SK-N-SH treated with all-trans-retinoic acid at 6 μM for 48 hours (cell line): ENCODE data around the gene PRKAG2.

Experiments
- ATAC-seq: fragments of 200-7000 bp; cut with Tn5 transposase; 3 replicates; pipeline ENCODE4 v1.9.1; 2020; ENCODE audit warnings: mild to moderate bottlenecking, moderate library complexity
- BACH2 ChIP-seq: fragments of 250-450 bp; sonication (Bioruptor Pico); IDR thresholded peaks from 2 replicates; pipeline ENCODE4 v1.9.0; 2021; ENCODE audit warnings: mild to moderate bottlenecking, borderline replicate concordance
- CSDC2 ChIP-seq: fragments of 250-450 bp; sonication (Bioruptor Pico); IDR thresholded peaks from 2 replicates; pipeline ENCODE4 v1.5.0; 2020; ENCODE audit warnings: mild to moderate bottlenecking, moderate library complexity
- ESRRG ChIP-seq: fragments of 250-450 bp; sonication (Bioruptor Pico); IDR thresholded peaks from 2 replicates; pipeline ENCODE4 v1.6.1; 2021; ENCODE audit warnings: mild to moderate bottlenecking
- GLIS3 ChIP-seq: fragments of 250-450 bp; sonication (Bioruptor Pico); IDR thresholded peaks from 2 replicates; pipeline ENCODE4 v1.5.0; 2020; ENCODE audit warnings: mild to moderate bottlenecking, moderate library complexity
- ISL1 ChIP-seq: fragments of 250-450 bp; sonication (Bioruptor Pico); IDR thresholded peaks from 2 replicates; pipeline ENCODE4 v2.1.2; 2022; ENCODE audit warnings: mild to moderate bottlenecking, moderate library complexity
- OSR1 ChIP-seq: fragments of 250-450 bp; sonication (Bioruptor Pico); IDR thresholded peaks from 2 replicates; pipeline ENCODE4 v1.8.0; 2022; ENCODE audit warnings: moderate library complexity, mild to moderate bottlenecking, inconsistent platforms
- RARB ChIP-seq: fragments of 250-450 bp; sonication (Bioruptor Pico); IDR thresholded peaks from 2 replicates; pipeline ENCODE4 v1.8.0; 2021; ENCODE audit warnings: mild to moderate bottlenecking, moderate library complexity
- TCF4 ChIP-seq: fragments of 250-450 bp; sonication (Bioruptor Pico); IDR thresholded peaks from 2 replicates; pipeline ENCODE4 v1.8.0; 2021; ENCODE audit warnings: mild to moderate bottlenecking, moderate library complexity, borderline replicate concordance
- TOX ChIP-seq: fragments of 250-450 bp; sonication (Bioruptor Pico); IDR thresholded peaks from 2 replicates; pipeline ENCODE4 v1.8.0; 2021; ENCODE audit warnings: mild to moderate bottlenecking, moderate library complexity, borderline replicate concordance
- ZC3H10 ChIP-seq: fragments of 250-450 bp; sonication (Bioruptor Pico); IDR thresholded peaks from 2 replicates; pipeline ENCODE4 v1.5.1; 2021; ENCODE audit warnings: mild to moderate bottlenecking, moderate library complexity
- ZFP3 ChIP-seq: fragments of 250-450 bp; sonication (Bioruptor Pico); IDR thresholded peaks from 2 replicates; pipeline ENCODE4 v1.5.0; 2020; ENCODE audit warnings: mild to moderate bottlenecking, moderate library complexity
- ZFP30 ChIP-seq: fragments of 450-650 bp; formaldehyde crosslinking; IDR thresholded peaks from 2 replicates; pipeline ENCODE4 v1.5.0; 2022; ENCODE audit warnings: mild to moderate bottlenecking, moderate library complexity
- ZNF70 ChIP-seq: fragments of 450-650 bp; formaldehyde crosslinking; IDR thresholded peaks from 2 replicates; pipeline ENCODE4 v1.5.0; 2020; ENCODE audit warnings: mild to moderate bottlenecking, moderate library complexity
- ZNF8 ChIP-seq: fragments of 450-650 bp; formaldehyde crosslinking; IDR thresholded peaks from 2 replicates; pipeline ENCODE4 v1.5.0; 2020; ENCODE audit warnings: mild to moderate bottlenecking, moderate library complexity
- TF ChIP-seq, protein P1 (sequence below): fragments of 250-450 bp; sonication (Bioruptor Pico); IDR thresholded peaks from 2 replicates; pipeline ENCODE4 v1.5.0; 2020; ENCODE audit warnings: mild to moderate bottlenecking, moderate library complexity
- TF ChIP-seq, protein P2 (sequence below): fragments of 250-450 bp; sonication (Bioruptor Pico); IDR thresholded peaks from 2 replicates; pipeline ENCODE4 v1.5.1; 2021; ENCODE audit warnings: mild to moderate bottlenecking, moderate library complexity
- TF ChIP-seq, protein P3 (sequence below): fragments of 250-450 bp; sonication (Bioruptor Pico); IDR thresholded peaks from 2 replicates; pipeline ENCODE4 v1.5.1; 2020; ENCODE audit warnings: low read depth, mild to moderate bottlenecking, moderate library complexity
- TF ChIP-seq, protein P4 (sequence below): fragments of 250-450 bp; sonication (Bioruptor Pico); IDR thresholded peaks from 2 replicates; pipeline ENCODE4 v1.8.0; 2020; ENCODE audit warnings: mild to moderate bottlenecking, moderate library complexity, borderline replicate concordance
- TF ChIP-seq, protein P5 (sequence below): fragments of 250-450 bp; sonication (Bioruptor Pico); IDR thresholded peaks from 2 replicates; pipeline ENCODE4 v1.8.0; 2021; ENCODE audit warnings: low read depth, mild to moderate bottlenecking, moderate library complexity, borderline replicate concordance

Gene PRKAG2

DNA sequence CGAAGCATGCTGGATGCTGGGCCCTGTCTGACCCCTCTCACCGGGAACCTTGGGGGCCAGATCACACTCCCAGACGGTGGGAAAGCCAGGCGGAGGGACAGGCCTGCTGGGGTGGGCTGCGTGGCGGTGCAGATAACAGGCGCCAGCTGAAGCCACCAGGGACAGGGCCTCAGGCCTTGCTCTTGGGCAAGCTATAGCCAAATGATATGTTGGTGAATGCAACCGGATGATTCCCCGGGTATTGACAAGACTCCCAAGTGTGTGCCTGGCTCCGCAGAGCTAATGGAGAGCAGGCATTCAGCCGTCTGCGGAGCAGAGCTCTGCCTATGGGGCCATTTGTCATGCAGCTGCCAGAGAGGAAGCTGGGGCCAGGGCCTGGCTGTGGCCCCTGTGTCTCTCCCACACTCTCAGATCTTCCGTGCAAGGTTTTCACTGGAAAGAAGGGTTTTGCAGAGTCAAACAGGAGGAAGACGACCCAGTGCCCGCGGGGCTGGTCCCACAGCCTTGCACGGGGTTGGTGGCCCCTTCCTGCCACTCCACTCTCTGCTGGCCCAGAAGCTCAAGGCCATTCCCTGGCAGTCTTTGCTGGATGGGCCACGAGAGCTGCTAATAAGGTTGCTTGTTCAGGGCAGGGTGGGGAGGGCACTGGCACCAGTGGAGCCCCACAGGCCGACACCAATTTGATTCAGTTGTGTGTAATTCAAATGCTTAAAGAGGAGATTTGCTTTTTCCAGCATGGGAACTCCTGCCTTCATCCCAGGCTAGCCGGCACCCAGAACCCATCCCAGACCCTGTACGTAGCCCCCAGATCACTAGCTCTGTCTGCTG, 91.8 kb downstream of the PRKAG2 start:
- ATAC-seq, result no peak
- TF ChIP-seq TOX (CRISPR knock-in tag) (no peak), ISL1 (CRISPR knock-in tag) (no peak), ZFP3 (CRISPR knock-in tag) (no peak), CSDC2 (CRISPR knock-in tag) (no peak), ZNF8 (CRISPR knock-in tag) (no peak), ZNF70 (CRISPR knock-in tag) (no peak), OSR1 (no peak), TCF4 (CRISPR knock-in tag) (no peak), RARB (CRISPR knock-in tag) (no peak), ZFP30 (no peak), GLIS3 (CRISPR knock-in tag) (no peak)
- TF ChIP-seq, protein P1, sequence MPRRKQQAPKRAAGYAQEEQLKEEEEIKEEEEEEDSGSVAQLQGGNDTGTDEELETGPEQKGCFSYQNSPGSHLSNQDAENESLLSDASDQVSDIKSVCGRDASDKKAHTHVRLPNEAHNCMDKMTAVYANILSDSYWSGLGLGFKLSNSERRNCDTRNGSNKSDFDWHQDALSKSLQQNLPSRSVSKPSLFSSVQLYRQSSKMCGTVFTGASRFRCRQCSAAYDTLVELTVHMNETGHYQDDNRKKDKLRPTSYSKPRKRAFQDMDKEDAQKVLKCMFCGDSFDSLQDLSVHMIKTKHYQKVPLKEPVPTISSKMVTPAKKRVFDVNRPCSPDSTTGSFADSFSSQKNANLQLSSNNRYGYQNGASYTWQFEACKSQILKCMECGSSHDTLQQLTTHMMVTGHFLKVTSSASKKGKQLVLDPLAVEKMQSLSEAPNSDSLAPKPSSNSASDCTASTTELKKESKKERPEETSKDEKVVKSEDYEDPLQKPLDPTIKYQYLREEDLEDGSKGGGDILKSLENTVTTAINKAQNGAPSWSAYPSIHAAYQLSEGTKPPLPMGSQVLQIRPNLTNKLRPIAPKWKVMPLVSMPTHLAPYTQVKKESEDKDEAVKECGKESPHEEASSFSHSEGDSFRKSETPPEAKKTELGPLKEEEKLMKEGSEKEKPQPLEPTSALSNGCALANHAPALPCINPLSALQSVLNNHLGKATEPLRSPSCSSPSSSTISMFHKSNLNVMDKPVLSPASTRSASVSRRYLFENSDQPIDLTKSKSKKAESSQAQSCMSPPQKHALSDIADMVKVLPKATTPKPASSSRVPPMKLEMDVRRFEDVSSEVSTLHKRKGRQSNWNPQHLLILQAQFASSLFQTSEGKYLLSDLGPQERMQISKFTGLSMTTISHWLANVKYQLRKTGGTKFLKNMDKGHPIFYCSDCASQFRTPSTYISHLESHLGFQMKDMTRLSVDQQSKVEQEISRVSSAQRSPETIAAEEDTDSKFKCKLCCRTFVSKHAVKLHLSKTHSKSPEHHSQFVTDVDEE, result no peak
- TF ChIP-seq, protein P2, sequence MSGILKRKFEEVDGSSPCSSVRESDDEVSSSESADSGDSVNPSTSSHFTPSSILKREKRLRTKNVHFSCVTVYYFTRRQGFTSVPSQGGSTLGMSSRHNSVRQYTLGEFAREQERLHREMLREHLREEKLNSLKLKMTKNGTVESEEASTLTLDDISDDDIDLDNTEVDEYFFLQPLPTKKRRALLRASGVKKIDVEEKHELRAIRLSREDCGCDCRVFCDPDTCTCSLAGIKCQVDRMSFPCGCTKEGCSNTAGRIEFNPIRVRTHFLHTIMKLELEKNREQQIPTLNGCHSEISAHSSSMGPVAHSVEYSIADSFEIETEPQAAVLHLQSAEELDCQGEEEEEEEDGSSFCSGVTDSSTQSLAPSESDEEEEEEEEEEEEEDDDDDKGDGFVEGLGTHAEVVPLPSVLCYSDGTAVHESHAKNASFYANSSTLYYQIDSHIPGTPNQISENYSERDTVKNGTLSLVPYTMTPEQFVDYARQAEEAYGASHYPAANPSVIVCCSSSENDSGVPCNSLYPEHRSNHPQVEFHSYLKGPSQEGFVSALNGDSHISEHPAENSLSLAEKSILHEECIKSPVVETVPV (CRISPR knock-in tag), result no peak
- TF ChIP-seq, protein P3, sequence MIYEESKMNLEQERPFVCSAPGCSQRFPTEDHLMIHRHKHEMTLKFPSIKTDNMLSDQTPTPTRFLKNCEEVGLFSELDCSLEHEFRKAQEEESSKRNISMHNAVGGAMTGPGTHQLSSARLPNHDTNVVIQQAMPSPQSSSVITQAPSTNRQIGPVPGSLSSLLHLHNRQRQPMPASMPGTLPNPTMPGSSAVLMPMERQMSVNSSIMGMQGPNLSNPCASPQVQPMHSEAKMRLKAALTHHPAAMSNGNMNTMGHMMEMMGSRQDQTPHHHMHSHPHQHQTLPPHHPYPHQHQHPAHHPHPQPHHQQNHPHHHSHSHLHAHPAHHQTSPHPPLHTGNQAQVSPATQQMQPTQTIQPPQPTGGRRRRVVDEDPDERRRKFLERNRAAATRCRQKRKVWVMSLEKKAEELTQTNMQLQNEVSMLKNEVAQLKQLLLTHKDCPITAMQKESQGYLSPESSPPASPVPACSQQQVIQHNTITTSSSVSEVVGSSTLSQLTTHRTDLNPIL (CRISPR knock-in tag), result no peak
- TF ChIP-seq, all 23 proteins: peak for 0

DNA sequence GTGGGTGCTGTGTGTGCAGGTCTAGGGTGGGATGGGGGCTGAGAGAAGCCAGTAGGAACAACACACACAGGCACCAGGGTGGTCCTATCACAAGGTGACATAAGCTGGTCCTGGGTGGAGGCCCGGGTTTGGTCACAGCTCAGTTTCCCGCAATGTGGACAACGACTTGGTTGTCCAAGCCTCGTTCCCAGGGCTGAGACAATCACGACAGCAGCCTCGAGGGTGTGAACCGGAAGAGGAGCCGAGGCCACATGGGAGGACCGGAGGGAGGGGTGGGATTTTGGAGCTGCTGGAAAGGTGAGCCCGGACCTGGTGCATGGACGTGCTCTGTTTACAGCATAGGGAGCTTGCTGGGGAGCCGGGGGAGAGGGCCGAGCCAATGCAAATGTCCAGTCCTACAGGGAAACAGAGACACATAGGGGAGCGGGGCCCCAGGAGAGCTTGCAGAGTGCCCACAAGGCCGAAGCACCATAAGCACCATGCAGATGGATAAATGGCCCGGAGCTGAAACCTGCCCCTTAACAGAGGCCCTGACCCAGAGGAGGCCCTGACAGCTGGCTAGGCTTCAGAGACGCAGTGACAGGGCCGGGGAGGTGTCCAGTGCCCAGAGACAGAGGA, 92.8 kb downstream of the PRKAG2 start:
- TF ChIP-seq ZNF70 (CRISPR knock-in tag) (no peak), ZC3H10 (CRISPR knock-in tag) (no peak), CSDC2 (CRISPR knock-in tag) (no peak), BACH2 (CRISPR knock-in tag) (no peak), GLIS3 (CRISPR knock-in tag) (no peak), RARB (CRISPR knock-in tag) (no peak), ISL1 (CRISPR knock-in tag) (no peak), ESRRG (CRISPR knock-in tag) (no peak)
- TF ChIP-seq, protein P4, sequence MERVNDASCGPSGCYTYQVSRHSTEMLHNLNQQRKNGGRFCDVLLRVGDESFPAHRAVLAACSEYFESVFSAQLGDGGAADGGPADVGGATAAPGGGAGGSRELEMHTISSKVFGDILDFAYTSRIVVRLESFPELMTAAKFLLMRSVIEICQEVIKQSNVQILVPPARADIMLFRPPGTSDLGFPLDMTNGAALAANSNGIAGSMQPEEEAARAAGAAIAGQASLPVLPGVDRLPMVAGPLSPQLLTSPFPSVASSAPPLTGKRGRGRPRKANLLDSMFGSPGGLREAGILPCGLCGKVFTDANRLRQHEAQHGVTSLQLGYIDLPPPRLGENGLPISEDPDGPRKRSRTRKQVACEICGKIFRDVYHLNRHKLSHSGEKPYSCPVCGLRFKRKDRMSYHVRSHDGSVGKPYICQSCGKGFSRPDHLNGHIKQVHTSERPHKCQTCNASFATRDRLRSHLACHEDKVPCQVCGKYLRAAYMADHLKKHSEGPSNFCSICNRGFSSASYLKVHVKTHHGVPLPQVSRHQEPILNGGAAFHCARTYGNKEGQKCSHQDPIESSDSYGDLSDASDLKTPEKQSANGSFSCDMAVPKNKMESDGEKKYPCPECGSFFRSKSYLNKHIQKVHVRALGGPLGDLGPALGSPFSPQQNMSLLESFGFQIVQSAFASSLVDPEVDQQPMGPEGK (CRISPR knock-in tag), result no peak
- TF ChIP-seq, protein P5, sequence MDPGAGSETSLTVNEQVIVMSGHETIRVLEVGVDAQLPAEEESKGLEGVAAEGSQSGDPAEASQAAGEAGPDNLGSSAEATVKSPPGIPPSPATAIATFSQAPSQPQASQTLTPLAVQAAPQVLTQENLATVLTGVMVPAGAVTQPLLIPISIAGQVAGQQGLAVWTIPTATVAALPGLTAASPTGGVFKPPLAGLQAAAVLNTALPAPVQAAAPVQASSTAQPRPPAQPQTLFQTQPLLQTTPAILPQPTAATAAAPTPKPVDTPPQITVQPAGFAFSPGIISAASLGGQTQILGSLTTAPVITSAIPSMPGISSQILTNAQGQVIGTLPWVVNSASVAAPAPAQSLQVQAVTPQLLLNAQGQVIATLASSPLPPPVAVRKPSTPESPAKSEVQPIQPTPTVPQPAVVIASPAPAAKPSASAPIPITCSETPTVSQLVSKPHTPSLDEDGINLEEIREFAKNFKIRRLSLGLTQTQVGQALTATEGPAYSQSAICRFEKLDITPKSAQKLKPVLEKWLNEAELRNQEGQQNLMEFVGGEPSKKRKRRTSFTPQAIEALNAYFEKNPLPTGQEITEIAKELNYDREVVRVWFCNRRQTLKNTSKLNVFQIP, result no peak
- TF ChIP-seq, protein P3 (CRISPR knock-in tag), result no peak
- TF ChIP-seq, protein P2 (CRISPR knock-in tag), result no peak
- TF ChIP-seq, all 23 proteins: peak for 0
- no peak for ATAC-seq
